IMR-90 (cell line): ENCODE measurements around the gene TRPC4. TPM values are rescaled to one million over a fixed set of nuclear protein-coding genes. Genes with fewer than 3 reads are reported as not detected.

Experiments used
- ATAC-seq: fragments of 200-7000 bp; cut with Tn5 transposase; 2 replicates; pipeline ENCODE4 v1.9.1; 2020; ENCODE audit warnings: low read depth, mild to moderate bottlenecking, moderate library complexity
- BruUV-seq: library from RNA; stranded (reverse); fragments of 400-500 nt; replicated peaks from 2 replicates; lab custom pipeline; 2021; lab: Mats Ljungman, UMichigan
- CTCF ChIA-PET: fragments of 300-600 bp; formaldehyde crosslinking; extraction: SDS; loops from one replicate; lab custom pipeline; 2021; ENCODE audit warnings: antibody characterized with exemption; lab: Yijun Ruan, JAX
- POLR2A ChIA-PET: fragments of 300-600 bp; sonication (Branson Sonifier 250); formaldehyde crosslinking; loops from one replicate; lab custom pipeline; 2022; ENCODE audit warnings: antibody characterized with exemption; ENCODE audit not compliant: unreplicated experiment; lab: Charles Lee
- DNase-seq: peaks from one replicate; pipeline ENCODE4 v3.0.0; 2013
- H2AFZ ChIP-seq: replicated peaks from 2 replicates; pipeline ENCODE3; 2013; ENCODE audit warnings: low read length, mild to moderate bottlenecking; ENCODE audit not compliant: poor library complexity
- H2AK5ac ChIP-seq: 2 replicates; pipeline ENCODE4 v1.6.1; 2013; ENCODE audit warnings: low read depth, low read length, inconsistent platforms
- H2AK9ac ChIP-seq: replicated peaks from 2 replicates; pipeline ENCODE3; 2013; ENCODE audit warnings: mild to moderate bottlenecking, low read depth, low read length, moderate library complexity; ENCODE audit not compliant: poor library complexity
- H2BK120ac ChIP-seq: 2 replicates; pipeline ENCODE4 v1.6.1; 2013; ENCODE audit warnings: low read depth, low read length, inconsistent platforms
- H2BK15ac ChIP-seq: 3 replicates; pipeline ENCODE4 v1.6.1; 2013; ENCODE audit warnings: low read depth, low read length, inconsistent platforms
- H2BK20ac ChIP-seq: 2 replicates; pipeline ENCODE4 v1.6.1; 2013; ENCODE audit warnings: low read depth, mild to moderate bottlenecking, inconsistent platforms, low read length, moderate library complexity
- H2BK5ac ChIP-seq: 2 replicates; pipeline ENCODE4 v1.6.1; 2013; ENCODE audit warnings: mild to moderate bottlenecking, low read depth, low read length, inconsistent platforms; ENCODE audit not compliant: poor library complexity, severe bottlenecking
- H3K14ac ChIP-seq: replicated peaks from 2 replicates; pipeline ENCODE4 v1.6.1; 2013; ENCODE audit warnings: low read depth, low read length, inconsistent platforms
- H3K18ac ChIP-seq: 2 replicates; pipeline ENCODE4 v1.6.1; 2013; ENCODE audit warnings: low read depth, low read length, control low read depth
- H3K23ac ChIP-seq: 2 replicates; pipeline ENCODE4 v1.6.1; 2013; ENCODE audit warnings: low read depth, low read length, inconsistent platforms
- H3K27ac ChIP-seq: 2 replicates; pipeline ENCODE4 v1.5.1; 2013; ENCODE audit warnings: mild to moderate bottlenecking, control low read depth, low read length; ENCODE audit not compliant: insufficient read depth
- H3K27me3 ChIP-seq: 2 replicates; pipeline ENCODE4 v1.6.1; 2013; ENCODE audit warnings: low read length; ENCODE audit not compliant: control insufficient read depth, insufficient read depth
- H3K36me3 ChIP-seq: 2 replicates; pipeline ENCODE4 v1.6.1; 2013; ENCODE audit warnings: low read length, mixed read lengths; ENCODE audit not compliant: control insufficient read depth, insufficient read depth
- H3K4ac ChIP-seq: 2 replicates; pipeline ENCODE4 v1.6.1; 2013; ENCODE audit warnings: low read depth, low read length, inconsistent platforms
- H3K4me1 ChIP-seq: 2 replicates; pipeline ENCODE4 v1.6.1; 2013; ENCODE audit warnings: low read length, mixed read lengths; ENCODE audit not compliant: control insufficient read depth, insufficient read depth
- H3K4me2 ChIP-seq: 2 replicates; pipeline ENCODE4 v1.6.1; 2013; ENCODE audit warnings: low read depth, mild to moderate bottlenecking, control low read depth, low read length, moderate library complexity
- H3K4me3 ChIP-seq: 2 replicates; pipeline ENCODE4 v1.5.1; 2013; ENCODE audit warnings: low read depth, mild to moderate bottlenecking, control low read depth, low read length, moderate library complexity; ENCODE audit not compliant: insufficient read depth
- H3K56ac ChIP-seq: 2 replicates; pipeline ENCODE4 v1.6.1; 2013; ENCODE audit warnings: low read length, inconsistent platforms; ENCODE audit not compliant: insufficient read depth; ENCODE audit errors: extremely low read depth
- H3K79me1 ChIP-seq, 2 experiments: 2 replicates each; pipeline ENCODE4 v1.6.1; 2013; ENCODE audit warnings: low read length in 2 of 2, inconsistent platforms in 1 of 2, low read depth in 1 of 2
- H3K9ac ChIP-seq: 2 replicates; pipeline ENCODE4 v1.6.1; 2013; ENCODE audit warnings: low read depth, low read length, control low read depth
- H3K9me1 ChIP-seq: 2 replicates; pipeline ENCODE4 v1.6.1; 2013; ENCODE audit warnings: low read length, inconsistent platforms; ENCODE audit not compliant: insufficient read depth
- H3K9me3 ChIP-seq: 2 replicates; pipeline ENCODE4 v1.6.1; 2013; ENCODE audit warnings: low read length; ENCODE audit not compliant: control insufficient read depth, insufficient read depth
- H4K20me1 ChIP-seq: 2 replicates; pipeline ENCODE4 v1.6.1; 2013; ENCODE audit warnings: low read length, inconsistent platforms; ENCODE audit not compliant: insufficient read depth
- H4K5ac ChIP-seq: 2 replicates; pipeline ENCODE4 v1.6.1; 2013; ENCODE audit warnings: mild to moderate bottlenecking, low read depth, low read length, control low read depth
- H4K8ac ChIP-seq, 2 experiments: 2 replicates each; pipeline ENCODE4 v1.6.1; 2013; ENCODE audit warnings: low read depth in 2 of 2, low read length in 2 of 2, control low read depth in 1 of 2, inconsistent platforms in 1 of 2
- H4K91ac ChIP-seq: 2 replicates; pipeline ENCODE4 v1.6.1; 2013; ENCODE audit warnings: low read depth, low read length, inconsistent platforms; ENCODE audit not compliant: insufficient read depth
- BHLHE40 ChIP-seq: fragments of 150-350 bp; IDR thresholded peaks from 2 replicates; pipeline ENCODE4 v1.6.1; 2016; ENCODE audit warnings: mild to moderate bottlenecking, low read depth, low read length
- CEBPB ChIP-seq: IDR thresholded peaks from 2 replicates; pipeline ENCODE4 v1.6.1; 2012; ENCODE audit warnings: low read depth, low read length, improper control_type of control experiment
- CHD1 ChIP-seq: IDR thresholded peaks from 2 replicates; pipeline ENCODE4 v1.6.1; 2012; ENCODE audit warnings: low read depth, low read length, improper control_type of control experiment
- CTCF ChIP-seq: conservative IDR thresholded peaks from 2 replicates; pipeline ENCODE4 v1.5.1; 2012; ENCODE audit warnings: mild to moderate bottlenecking, low read depth, low read length, improper control_type of control experiment
- ELK1 ChIP-seq: fragments of 150-350 bp; IDR thresholded peaks from 2 replicates; pipeline ENCODE4 v1.6.1; 2016; ENCODE audit warnings: low read depth, mild to moderate bottlenecking, low read length, moderate library complexity, borderline replicate concordance
- MAFK ChIP-seq: IDR thresholded peaks from 2 replicates; pipeline ENCODE4 v1.6.1; 2012; ENCODE audit warnings: low read depth, low read length, improper control_type of control experiment
- MAZ ChIP-seq: IDR thresholded peaks from 2 replicates; pipeline ENCODE4 v1.6.1; 2012; ENCODE audit warnings: low read depth, mild to moderate bottlenecking, low read length, improper control_type of control experiment, moderate library complexity, borderline replicate concordance
- SMC3 ChIP-seq: fragments of 150-350 bp; IDR thresholded peaks from 2 replicates; pipeline ENCODE4 v1.6.1; 2016; ENCODE audit warnings: low read depth, mild to moderate bottlenecking, antibody characterized with exemption, low read length, moderate library complexity
- WGBS, 2 experiments: methylation state at CpG; one replicate each; pipeline versions ENCODE4 v1.1.5 to v1.1.7; 2013; ENCODE audit warnings: missing lambda C conversion rate in 2 of 2; ENCODE audit not compliant: insufficient read length in 1 of 2; ENCODE audit errors: extremely low coverage in 2 of 2; 5-methylcytosine and 5-hydroxymethylcytosine counted together
- dilution Hi-C: fragments of 300-500 bp; cut with HindIII; formaldehyde crosslinking; loops from one replicate; pipeline ENCODE4 v1.14.3; 2018; ENCODE audit warnings: low sequenced_read_pairs; ENCODE audit not compliant: unreplicated experiment
- in situ Hi-C: fragments of 300-500 bp; cut with MboI; formaldehyde crosslinking; loops from 3 replicates; pipeline ENCODE4 v1.14.3; 2019; ENCODE audit warnings: low sequenced_read_pairs, inconsistent platforms, mixed read lengths
- intact Hi-C: fragments of 100-400 bp; cut with micrococcal nuclease; formaldehyde crosslinking; loops from 2 replicates; pipeline ENCODE4 v1.10.0; 2022
- polyA plus RNA-seq, 3 experiments: library from polyadenylated mRNA; depleted of rRNA; stranded (reverse); fragments of >200 nt; gene quantifications; 2 replicates each; pipeline ENCODE4 v1.2.3, GENCODE V29; 2012; ENCODE audit warnings: low replicate concordance in 1 of 3
- total RNA-seq: library from RNA; depleted of rRNA; stranded (reverse); fragments of >200 nt; gene quantifications from 2 replicates; pipeline ENCODE4 v1.2.3, GENCODE V29; 2012

The TRPC4 gene
- total and polyA plus RNA-seq, 2 of the 4 experiments (the other 2 are of a cell fraction): 1.9 to 5.2 TPM

- intact Hi-C loops (no loop called here), in situ Hi-C loops (no loop called here)
- ATAC-seq: no peak
Observed at GRCh38 chr13:37788346-37788745, 81.2 kb downstream of the TRPC4 start.

More at GRCh38 chr13:37788346-37788745, 81.2 kb downstream of the TRPC4 start:
- Histone ChIP-seq H2BK5ac (no peak overlapping the region), H3K9ac (no peak overlapping the region), H2BK20ac (no peak overlapping the region), H4K5ac (no peak overlapping the region), H2AK9ac (no peak overlapping the region), H4K91ac (no peak overlapping the region), H2AK5ac (no peak overlapping the region), H3K4me1 (no peaks in the 10 kb centered on the region), H3K56ac (no peak overlapping the region), H4K8ac (no peak overlapping the region), H3K27me3 (no peaks in the 10 kb centered on the region), H3K79me1 (no peaks in the 10 kb centered on the region), H3K9me3 (no peaks in the 10 kb centered on the region), H3K14ac (no peak overlapping the region), H2BK15ac (no peak overlapping the region), H3K9me1 (no peaks in the 10 kb centered on the region), H2AFZ (no peak overlapping the region), H4K20me1 (no peaks in the 10 kb centered on the region), H3K4ac (no peak overlapping the region), H3K4me3 (no peak overlapping the region), H2BK120ac (no peak overlapping the region), H3K36me3 (no peaks in the 10 kb centered on the region), H3K23ac (no peak overlapping the region), H3K27ac (no peak overlapping the region), H3K4me2 (no peak overlapping the region), H3K18ac (no peak overlapping the region)
- dilution Hi-C loops: no loop called here
- CTCF ChIA-PET: no interaction called here
- BruUV-seq: no TSS peak
- DNase-seq: no peak
- WGBS, 2 experiments: 78% methylated on average over 1 of the region's 1 CpG; no CpG with 5 or more reads in 1 of the 2 experiments
- TF ChIP-seq BHLHE40: no peak
- TF ChIP-seq CEBPB: no peak
- no peak for TF ChIP-seq SMC3
- TF ChIP-seq CTCF: no peak
- no peak for TF ChIP-seq MAZ
- no peak for TF ChIP-seq MAFK
- TF ChIP-seq ELK1: no peak
- no peak for TF ChIP-seq CHD1
- POLR2A ChIA-PET: no interaction called here
